Measurements from ENCODE around the gene CA12.

Gene CA12

DNA sequence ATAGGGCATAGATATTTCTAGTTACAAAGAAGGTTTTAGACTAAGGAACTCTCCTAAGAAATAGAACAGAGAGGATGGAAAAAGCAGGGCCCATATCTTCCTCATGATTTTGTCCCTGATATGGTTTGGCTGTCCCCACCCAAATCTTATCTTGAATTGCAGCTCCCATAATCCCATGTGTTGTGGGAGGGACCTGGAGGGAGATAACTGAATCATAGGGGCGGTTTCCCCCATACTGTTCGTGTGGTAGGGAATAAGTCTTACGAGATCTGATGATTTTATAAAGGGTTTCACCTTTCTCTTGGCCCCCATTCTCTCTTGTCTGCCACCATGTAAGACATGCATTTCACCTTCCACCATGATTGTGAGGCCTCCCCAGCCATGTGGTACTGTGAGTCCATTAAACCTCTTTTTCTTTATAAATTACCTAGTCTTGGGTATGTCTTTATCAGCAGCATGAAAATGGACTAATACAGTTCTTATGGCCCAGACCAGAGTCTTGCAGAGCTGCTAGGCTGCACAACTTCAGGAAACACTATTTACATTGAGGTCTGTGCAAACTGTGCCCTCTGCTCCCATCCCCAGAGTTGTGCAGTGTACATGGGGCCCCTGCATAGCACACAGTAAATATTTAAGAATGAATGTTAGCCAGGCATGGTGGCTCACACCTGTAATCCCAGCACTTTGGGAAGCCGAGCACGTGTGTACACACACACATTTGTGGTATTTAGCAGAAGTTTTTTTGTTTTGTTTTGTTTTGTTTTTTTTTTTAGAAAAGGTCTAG lies 20.3 kb upstream of the CA12 start:
- no peak for DNase-seq

DNA sequence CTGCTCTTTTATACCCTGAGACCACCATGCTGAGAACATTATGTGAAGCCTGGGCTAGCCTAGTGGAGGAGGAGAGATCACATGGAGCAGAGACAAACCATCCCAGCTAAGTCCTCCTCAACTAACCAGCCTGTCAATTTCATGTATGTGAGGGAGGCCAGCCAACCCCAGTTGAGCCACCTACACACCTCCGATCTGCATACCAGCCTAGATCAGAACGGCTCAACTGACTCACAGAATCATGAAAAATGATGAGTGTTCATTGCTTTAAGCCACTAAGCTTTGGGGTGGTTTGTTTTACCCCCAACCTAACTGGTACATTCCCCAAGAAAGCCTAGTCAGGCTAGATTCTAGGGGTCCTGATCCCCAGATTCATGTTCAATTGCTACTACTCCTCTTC lies 19.4 kb upstream of the CA12 start:
- DNase-seq, result no peak

DNA sequence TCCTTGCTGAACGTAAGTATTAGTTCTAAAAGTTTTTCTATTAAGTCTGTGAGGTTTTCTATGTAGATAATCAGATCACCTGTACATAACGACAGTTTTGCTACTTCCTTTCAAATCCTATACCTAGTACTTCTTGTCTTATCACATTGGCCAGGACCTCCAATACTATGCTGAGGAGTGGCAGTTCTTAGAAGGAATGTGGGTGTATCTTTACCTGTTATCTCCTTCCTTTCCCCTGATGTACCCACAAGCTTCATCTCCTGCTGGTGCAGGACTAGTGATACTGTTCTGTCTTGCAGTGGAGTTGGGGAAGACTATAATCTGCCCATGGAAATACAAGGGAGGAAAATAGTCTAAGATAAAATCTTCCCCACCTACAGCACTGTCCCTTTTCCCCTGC lies 16.8 kb upstream of the CA12 start:
- no peak for DNase-seq

DNA sequence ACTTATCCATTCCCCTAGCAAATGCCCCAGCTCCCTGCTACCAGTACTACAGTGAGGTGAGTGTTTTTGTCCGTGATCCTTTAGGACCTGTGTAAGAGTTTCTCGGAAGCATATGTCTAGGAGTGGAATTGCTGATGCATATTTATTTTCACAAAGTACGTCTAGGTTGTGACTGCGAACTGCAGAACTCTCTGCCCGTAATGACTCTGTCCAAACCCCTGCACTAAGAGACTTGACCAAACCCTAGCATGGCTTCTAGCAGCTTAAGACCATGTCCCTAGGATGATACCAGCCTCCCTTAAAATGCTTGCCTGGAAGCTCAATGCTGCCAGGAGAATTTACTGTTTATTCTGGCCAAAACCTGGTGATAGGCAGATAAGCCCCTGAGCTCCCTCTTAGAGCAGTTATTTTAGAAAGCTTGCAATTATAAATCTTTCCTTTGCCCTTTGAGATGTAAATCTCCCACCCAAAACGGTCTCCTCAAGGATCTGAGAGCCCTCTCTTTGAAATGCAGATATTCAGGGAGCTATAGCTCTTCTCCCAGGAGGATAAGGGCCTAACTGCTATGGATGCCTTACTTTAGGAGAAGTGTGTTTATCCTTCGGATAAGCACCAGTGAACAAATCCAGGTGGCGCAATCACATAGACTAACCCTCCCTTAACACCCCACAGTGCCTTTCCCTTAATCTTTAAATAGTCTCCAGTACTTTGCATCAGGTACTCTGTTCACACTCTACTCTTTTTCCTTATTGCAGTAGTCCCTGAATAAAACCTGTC lies 14.7 kb upstream of the CA12 start:
- DNase-seq, result no peak

DNA sequence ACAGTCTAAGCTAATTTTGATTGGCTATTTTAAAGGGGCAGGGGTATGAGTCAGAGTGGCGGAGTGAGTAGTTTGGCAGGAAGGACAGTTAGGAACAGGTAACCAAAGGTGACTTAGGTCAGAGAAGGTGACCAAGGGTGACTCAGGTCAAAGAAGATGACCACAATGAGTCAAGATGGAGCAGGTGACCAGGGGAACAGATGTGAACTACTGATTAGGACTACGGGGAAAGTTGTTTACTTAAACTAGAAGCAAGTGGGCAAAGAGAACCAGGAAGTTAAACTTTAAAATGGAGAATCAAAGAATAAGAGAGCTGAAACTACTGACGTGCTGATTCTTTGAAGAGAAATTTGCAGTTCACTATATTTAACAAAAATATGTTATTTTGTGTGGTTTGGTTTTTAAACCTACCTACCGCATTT lies 14.1 kb upstream of the CA12 start:
- DNase-seq, result no peak

DNA sequence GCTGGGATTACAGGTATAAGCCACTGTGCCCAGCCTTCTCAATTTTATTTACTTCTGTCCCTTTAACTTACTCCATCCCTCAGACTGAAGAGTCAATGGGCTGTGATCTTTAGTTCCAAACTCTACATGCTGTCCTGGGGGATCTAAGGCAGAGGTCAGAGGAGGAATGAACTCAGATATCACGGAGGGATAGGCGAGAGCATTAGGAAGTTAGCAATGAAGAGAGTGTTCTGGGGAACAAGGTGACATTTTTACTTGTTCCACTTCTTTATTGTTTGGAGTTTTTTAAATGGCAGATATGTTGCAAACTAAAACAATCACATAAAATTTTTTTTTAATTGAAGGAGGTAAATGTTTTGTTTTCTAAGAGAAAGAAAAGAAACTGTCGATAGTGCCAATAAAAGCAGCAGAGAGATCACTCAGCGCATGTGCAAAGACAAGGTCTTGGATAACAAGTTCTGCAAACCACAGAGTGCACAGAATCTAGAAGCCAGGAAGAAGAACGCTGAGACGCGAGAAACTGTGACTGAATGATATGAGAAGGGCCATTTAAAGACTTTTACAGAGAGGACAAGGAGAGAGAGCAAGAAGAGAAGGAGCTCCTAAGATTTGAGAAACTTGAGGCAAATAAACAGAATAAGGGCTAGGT lies 10.8 kb upstream of the CA12 start:
- DNase-seq, result peak; percentile 43

DNA sequence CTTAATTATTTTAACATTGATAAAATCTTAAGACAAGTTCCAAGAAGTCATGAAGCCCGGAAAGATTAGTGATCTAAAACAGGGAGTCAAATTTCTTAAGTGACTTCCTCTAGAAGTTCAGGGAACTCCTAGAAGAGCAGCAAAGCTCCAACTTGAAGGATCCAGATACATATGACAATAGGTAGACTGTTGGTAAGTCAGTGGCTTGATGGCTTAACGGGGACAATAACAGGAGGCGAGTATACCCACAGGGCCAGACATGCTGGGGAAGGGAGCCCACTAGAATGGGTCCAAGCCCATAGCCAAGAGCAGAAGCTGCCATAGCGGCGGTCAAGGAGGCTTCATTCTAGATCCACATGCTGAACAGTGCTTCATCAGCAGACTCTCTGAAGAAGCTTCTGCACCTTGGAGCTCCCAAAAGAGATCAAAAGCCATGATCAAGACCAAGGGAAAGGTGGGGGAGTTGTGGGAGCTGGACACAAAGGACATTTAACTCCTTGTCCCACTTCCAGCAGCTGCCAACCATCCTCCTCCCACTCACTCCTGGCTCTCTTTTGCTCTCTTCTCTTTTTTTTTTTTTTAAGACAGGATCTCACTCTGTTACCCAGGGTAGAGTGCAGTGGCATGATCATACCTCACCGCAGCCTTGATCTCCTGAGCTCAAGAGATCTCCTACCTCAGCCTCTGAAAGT lies 10.2 kb upstream of the CA12 start:
- no peak for DNase-seq

DNA sequence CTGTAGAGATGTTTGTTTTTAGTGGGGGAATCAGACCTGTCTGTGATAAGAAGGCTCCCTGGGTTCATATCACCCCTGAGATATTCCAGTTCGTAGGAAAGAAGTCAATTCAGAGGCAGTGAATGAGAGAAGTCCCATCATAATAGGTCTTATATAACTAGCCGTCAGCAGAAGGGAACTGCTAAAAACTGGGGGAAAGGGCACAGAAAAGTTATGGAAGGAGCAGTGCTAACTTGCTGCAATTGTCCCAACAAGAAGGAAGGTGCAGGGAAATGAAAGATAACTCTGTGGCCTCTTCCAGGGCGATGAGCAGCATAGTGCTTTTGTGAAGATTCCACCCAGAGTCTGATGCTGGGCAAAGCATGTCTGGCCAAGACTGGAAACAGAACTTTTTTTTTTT lies 9.0 kb upstream of the CA12 start:
- DNase-seq, result no peak

DNA sequence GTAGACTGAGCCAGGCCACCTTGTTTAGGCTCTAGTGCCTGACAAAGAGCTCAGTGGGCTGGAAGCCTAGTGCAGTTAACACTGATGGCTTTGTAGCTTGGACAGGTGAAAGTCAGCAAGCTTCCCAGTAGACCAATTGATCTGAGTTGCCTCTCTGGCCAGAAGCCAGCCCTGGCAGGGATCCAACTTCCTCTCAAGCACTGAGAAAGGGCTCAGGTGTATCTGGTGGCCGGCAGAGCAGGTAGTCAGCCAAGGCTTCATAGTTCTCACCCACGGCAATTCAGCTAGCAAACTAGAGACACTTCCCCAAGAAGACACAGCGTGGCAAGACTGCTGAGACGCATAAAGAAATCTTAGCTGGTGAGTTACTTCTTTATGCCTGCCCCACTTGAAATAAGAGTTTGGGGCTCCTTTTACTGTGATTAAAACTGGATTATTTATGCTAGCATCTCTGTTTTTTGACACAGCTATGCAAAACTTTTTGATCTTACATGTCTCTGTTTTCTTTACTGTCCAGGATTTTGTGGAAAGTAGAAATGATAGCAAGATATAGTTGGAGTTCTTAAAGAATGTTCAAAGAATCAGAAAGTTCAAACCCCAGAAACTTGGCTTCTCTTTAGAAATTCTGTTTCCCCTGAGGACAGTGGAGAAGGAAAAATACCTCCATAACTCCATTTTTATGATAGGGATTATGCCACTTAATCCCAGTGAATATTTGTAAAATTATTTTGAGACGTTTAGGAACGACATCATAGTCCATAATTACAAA lies 8.4 kb upstream of the CA12 start:
- DNase-seq, result peak; percentile 92

DNA sequence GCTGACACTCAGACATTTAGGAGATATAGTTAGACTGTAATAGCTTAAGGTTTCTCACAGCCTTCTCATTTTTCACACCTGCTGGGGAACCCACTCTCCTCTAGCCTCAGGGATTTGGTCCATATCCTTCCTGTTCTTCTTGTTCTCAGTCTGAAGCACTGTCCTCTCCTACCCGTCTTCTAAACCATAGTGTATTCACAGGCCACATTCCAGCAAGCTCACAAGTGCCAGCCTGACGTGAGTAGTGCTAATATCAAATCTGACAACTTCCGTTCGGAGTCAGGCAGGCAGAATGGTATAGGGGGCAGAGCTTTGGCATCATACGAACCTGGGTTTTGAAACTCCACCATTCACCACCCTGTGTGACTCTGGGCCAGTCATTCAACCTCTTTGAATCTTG lies 6.9 kb upstream of the CA12 start:
- no peak for DNase-seq

DNA sequence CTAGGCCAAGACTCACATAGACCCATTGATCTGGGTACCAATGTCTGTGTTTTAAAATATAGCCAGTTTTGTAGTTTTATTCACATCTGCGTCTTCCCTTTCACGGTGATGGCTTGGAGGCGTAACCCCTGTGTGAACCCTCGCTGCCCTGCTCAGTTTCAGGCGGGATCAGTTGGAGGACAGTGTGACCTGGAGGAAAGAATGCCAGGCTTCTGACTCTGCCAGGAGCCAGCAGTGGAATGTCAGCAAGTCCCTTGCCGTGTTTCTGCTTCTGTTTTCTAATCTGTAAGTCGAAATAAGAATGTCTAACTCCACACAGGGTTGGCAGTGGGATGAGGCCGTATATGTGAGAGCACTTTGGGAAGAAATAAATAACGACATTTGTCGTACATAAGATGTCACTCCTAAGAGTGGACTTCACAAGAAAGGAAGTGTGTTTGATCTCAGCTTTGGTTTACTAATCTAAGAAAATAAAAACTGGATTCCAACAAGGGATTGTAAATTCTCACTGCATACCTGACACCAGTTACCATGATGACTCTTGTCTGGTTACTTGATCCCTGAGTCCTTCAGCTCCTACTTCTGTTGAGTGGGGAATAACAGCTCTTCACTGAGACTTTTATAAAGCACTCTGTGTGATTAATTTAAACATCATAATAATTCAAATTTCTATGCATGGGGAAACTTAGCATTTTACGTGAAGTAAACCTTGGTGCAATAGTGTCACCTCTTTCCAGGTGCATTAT lies 6.3 kb upstream of the CA12 start:
- DNase-seq, result no peak

DNA sequence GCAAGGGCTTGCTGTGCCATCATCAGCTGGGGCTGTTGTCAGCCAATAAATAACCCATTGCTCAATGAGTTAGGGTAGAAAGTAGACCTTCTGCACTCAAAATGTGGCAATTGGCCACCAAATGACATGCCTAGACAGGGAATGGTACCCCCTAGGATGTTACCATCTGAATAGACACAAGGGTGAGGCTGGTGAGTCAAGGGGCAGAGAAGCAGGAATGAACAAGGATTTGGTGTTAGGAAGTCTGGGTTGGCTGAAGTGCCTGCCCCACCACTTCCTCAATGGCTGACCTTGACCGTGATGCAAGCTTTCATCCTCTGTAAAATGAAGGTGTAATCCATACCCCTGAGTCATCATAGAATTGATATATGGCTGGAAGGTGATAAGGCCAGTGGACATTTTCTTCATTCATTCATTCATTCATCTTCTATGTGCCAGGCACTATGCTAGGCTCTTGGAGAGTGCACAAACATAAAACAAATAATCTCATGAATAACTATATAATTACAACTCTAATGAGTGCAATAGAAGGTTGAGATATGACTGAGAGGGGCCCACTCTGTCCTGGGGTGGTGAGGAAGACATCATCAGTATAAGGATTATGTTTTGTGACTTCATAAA lies 4.4 kb upstream of the CA12 start:
- DNase-seq, result no peak

DNA sequence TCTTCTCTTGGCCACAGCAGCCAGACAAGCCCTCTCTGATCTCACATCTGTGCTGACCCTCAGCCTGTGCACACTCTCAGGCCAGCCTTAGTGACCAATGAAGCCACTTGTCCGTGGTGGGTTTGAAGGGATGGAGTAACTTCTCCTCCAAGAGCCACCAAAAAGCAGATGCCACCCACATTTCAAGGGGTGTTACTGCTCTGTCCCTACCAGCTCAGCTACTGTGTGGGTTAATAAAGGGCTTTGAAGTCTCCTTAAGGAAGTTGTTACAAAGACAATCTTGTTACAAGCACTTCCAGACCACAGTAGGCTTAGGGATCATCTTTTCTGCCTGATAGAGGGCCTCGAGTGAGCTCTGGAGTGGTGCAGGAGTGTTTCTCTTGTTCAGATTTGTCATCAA lies 3.3 kb upstream of the CA12 start:
- no peak for DNase-seq

DNA sequence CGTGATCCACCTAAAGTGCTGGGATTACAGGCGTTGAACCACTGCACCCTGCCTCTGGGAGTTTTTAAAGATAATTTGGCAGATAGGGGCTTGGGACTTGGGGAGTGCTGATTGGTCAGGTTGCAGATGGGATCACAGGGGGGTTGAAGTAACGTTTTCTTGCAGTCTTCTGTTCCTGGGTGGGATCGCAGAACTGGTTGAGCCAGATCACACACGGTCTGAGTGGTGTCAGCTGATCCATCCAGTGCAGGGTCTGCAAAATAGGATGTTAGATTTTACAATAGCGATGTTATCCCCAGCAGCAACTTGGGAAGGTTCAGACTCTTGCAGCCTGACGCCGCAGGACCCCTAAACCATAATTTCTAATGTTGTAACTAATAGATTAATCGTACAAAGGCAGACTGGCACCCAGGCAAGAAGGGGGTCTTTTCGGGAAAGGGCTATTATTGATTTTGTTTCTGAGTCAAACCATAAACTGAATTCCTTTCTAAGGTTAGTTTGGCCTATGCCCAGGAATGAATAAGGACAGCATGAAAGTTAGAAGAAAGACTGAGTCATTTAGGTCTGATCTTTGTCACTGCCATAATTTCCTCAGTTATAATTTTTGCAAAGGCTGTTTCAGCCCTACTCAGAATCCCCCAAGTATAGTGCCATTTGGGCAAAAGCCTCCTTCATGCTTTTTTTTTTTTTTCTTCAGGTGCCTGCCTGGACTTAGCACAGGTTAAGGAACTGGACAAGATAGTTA lies 1.5 kb upstream of the CA12 start:
- DNase-seq, result no peak

DNA sequence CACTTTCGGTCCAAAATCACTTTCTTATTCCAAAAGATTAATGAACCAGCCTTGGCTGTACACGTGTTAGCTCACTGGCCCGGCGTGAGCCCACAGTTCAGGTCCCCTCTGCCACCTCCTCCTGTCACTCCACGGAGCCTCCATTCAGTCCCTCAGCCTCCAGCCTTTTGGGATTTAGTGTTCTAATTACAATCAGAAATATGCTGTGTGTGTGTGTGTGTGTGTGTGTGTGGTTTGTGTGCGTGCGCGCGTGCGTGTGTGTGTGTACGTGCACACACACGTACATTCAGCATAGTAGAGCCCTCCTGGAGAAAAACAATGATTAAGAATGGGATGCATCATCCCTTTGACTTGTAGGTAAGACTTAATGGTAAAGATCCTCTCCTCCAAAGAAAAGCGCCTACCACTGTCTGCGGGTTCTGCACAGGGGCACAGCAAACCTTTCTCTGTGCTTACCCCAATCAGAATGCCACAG lies 801 bp downstream of the CA12 start:
- DNase-seq, result no peak

DNA sequence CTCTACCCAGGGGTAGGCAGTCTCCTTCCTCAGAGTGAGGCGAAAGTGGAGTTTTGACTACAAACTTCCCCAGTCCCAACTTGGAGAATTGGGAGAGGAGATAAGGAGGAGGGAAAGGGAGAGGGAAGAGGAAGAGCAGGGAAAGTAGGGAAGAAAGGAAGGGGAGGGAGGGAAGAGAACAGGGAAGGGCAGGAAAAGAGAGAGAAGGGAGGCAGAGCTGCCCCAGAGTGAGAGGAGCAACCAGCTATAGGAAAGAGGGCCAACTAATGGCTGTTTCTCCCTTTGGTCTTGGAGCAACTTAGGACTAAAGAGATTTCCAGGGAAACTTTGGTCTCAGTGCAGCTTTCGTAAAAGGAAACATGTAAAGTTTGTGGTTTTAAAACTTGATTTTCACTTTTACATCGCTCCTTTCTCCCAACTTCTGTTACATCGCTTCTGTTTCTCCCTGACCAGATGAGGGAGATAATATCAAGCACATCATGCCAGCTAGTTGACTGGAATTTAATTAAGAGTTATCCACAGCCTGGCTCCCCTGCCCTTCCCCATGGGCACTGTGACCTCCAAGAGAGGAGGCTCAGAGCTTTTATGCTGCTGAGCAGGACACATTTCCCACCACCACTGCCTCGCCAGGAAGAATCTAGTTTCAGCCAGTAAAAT lies 1.4 kb downstream of the CA12 start:
- DNase-seq, result no peak

DNA sequence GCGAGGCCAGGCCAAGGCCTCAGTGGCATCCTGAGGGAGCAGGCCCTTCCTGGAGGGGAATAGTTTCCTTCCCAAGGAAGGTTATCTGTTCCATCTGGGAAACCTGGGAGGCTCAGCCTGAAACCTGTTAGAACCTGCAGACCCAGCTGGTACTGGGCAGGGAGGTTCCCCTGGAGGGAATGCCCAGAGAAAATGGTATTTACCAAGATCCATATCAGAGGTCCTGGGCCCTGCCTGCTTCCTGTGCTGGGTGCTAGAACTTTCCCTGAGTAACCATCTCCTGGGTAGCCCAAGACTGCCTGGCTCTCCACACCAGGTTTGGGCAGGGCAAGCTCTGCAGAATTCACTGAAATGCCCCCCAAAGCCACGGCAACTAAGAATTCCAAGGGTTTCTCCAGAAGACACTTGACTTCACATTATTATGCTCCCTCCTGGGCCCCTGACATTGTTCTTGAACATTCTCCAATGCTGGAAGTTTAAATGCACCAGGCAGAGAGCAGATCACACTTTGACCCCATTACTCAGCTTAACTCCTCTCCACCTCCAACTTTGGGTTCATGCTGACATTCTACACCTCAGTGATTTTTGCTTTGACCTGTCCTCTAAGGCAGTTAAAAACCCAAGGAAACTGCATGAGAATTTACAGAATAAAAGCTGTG lies 2.0 kb downstream of the CA12 start:
- DNase-seq, result no peak

DNA sequence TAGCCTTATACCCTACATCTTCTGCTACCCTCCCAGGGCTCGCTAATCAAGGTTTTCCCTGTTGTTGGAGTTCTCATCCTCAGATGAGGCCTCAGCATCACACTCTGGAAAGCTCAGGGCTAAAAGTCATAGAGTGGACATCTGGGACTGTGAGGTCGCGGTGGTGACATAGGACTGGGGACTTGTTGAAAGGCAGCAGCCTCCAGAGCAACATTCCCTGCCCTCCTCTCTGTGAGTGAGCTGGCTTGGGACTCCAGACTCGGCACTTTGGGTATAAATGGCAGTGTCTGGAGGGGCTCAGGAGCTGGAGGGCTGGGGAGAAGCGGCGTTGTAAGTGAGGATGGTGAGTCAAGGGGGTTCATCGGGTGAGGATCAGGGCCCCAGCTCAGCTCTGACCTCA lies 2.7 kb downstream of the CA12 start:
- no peak for DNase-seq
